Loucy (cell line): ENCODE results near the gene ELF5.

Source experiments
- H2AFZ ChIP-seq: fragments of 200-600 bp; sonication (generic); 2 replicates; pipeline ENCODE4 v1.6.0; 2016; ENCODE audit warnings: antibody characterized with exemption, mild to moderate bottlenecking, low read length, moderate library complexity
- H3F3A ChIP-seq: fragments of 200-600 bp; 2 replicates; pipeline ENCODE4 v1.6.0; 2016; ENCODE audit warnings: antibody characterized with exemption, low read depth, mild to moderate bottlenecking
- H3K27me3 ChIP-seq: fragments of 200-600 bp; sonication (generic); 2 replicates; pipeline ENCODE4 v1.6.1; 2014; ENCODE audit warnings: low read length, mild to moderate bottlenecking; ENCODE audit not compliant: insufficient read depth, poor library complexity, severe bottlenecking
- H3K36me3 ChIP-seq: fragments of 200-600 bp; sonication (generic); 2 replicates; pipeline ENCODE4 v1.6.1; 2016; ENCODE audit warnings: low read length; ENCODE audit not compliant: insufficient read depth
- H3K4me1 ChIP-seq: fragments of 200-600 bp; sonication (generic); 2 replicates; pipeline ENCODE4 v1.5.1; 2014; ENCODE audit warnings: low read length, mild to moderate bottlenecking; ENCODE audit not compliant: insufficient read depth, poor library complexity, severe bottlenecking
- H3K4me2 ChIP-seq: fragments of 200-600 bp; sonication (generic); 2 replicates; pipeline ENCODE4 v1.6.0; 2014; ENCODE audit warnings: antibody characterized with exemption, low read length, low read depth, mild to moderate bottlenecking; ENCODE audit not compliant: poor library complexity, severe bottlenecking
- H3K4me3 ChIP-seq: fragments of 200-600 bp; sonication (generic); 2 replicates; pipeline ENCODE4 v1.5.1; 2014; ENCODE audit warnings: low read length, mild to moderate bottlenecking, mixed read lengths; ENCODE audit not compliant: poor library complexity, severe bottlenecking
- H3K79me2 ChIP-seq: fragments of 200-600 bp; sonication (generic); 2 replicates; pipeline ENCODE4 v1.6.1; 2014; ENCODE audit warnings: low read length; ENCODE audit not compliant: insufficient read depth
- H3K9ac ChIP-seq: fragments of 200-600 bp; sonication (generic); 2 replicates; pipeline ENCODE4 v1.6.0; 2014; ENCODE audit warnings: mild to moderate bottlenecking, low read depth, low read length, moderate library complexity; ENCODE audit not compliant: poor library complexity, severe bottlenecking
- H3K9me2 ChIP-seq: fragments of 200-600 bp; sonication (generic); replicated peaks from 2 replicates; pipeline ENCODE4 v1.6.1; 2016; ENCODE audit warnings: low read depth, low read length, mixed read lengths
- H3K9me3 ChIP-seq: fragments of 200-600 bp; sonication (generic); 2 replicates; pipeline ENCODE4 v1.6.1; 2014; ENCODE audit warnings: mild to moderate bottlenecking, antibody characterized with exemption, low read length, low read depth; ENCODE audit not compliant: insufficient read depth
- H4K20me1 ChIP-seq: fragments of 200-600 bp; sonication (generic); 2 replicates; pipeline ENCODE4 v1.6.0; 2014; ENCODE audit warnings: antibody characterized with exemption, low read length, mild to moderate bottlenecking; ENCODE audit not compliant: insufficient read depth, poor library complexity, severe bottlenecking
- EZH2phosphoT487 ChIP-seq: fragments of 200-600 bp; IDR thresholded peaks from 2 replicates; pipeline ENCODE4 v1.6.1; 2018; ENCODE audit warnings: antibody characterized with exemption, mild to moderate bottlenecking, moderate library complexity, borderline replicate concordance
- TF ChIP-seq, protein P1 (sequence below): fragments of 200-600 bp; sonication (generic); conservative IDR thresholded peaks from 2 replicates; pipeline ENCODE4 v1.5.1; 2014; ENCODE audit warnings: mild to moderate bottlenecking, antibody characterized with exemption, low read length

The ELF5 gene

DNA sequence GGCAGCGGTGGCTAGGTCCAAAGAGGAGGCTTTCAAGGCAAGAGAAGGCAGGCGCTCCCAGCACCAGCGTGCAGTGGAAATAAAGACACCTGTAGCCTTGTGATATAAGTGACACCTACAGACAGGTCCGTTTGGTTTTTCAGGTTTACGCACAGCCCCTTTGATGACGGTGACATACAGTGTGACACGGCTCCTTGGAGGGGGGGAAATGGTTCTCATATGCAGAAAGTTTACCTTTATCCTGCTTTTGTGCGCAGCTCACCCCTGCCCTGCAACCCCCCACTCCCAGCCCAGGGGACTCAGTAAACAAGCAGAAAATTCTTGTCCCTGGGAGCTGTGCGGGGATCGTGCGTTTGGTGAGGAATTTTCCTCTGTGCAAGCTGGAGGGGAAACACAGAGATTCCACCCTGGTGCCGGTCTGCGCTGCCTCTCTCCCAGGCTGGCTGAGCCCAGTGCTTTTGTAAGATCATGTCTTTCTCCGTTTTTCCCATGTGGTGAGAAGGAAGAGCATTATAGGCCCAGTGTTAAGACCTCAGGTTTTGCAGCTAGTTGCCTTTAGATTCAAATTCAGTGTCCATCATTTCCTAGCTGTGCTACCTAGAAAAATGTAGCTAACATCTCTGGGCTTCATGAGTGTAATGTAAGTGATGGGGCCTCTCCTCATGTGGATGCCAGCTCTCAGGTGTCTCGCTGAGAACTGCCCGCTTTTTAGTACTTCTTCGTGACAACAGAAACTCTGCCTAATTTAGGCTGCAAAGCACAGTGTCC, at the start of gene ELF5:
Gene ELF5 (minus strand): TSS at position 113 of the 768 bp plus-strand sequence. CDS start 8,045 bp downstream, outside the sequence.
- Histone ChIP-seq H2AFZ (no peak within 1 kb of the TSS), H3K9me2 (no peaks in the 10 kb centered on the region), H4K20me1 (no peaks in the 10 kb centered on the region), H3K36me3 (no peaks in the 10 kb centered on the region), H3K79me2 (no peaks in the 10 kb centered on the region), H3K4me3 (no peak within 1 kb of the TSS), H3K9ac (no peak within 1 kb of the TSS), H3K27me3 (no peaks in the 10 kb centered on the region), H3K4me1 (no peaks in the 10 kb centered on the region), H3K4me2 (no peak within 1 kb of the TSS), H3F3A (no peaks in the 10 kb centered on the region), H3K9me3 (no peaks in the 10 kb centered on the region)
- no peak for TF ChIP-seq EZH2phosphoT487
- TF ChIP-seq, protein P1, sequence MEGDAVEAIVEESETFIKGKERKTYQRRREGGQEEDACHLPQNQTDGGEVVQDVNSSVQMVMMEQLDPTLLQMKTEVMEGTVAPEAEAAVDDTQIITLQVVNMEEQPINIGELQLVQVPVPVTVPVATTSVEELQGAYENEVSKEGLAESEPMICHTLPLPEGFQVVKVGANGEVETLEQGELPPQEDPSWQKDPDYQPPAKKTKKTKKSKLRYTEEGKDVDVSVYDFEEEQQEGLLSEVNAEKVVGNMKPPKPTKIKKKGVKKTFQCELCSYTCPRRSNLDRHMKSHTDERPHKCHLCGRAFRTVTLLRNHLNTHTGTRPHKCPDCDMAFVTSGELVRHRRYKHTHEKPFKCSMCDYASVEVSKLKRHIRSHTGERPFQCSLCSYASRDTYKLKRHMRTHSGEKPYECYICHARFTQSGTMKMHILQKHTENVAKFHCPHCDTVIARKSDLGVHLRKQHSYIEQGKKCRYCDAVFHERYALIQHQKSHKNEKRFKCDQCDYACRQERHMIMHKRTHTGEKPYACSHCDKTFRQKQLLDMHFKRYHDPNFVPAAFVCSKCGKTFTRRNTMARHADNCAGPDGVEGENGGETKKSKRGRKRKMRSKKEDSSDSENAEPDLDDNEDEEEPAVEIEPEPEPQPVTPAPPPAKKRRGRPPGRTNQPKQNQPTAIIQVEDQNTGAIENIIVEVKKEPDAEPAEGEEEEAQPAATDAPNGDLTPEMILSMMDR, result no peak

DNA sequence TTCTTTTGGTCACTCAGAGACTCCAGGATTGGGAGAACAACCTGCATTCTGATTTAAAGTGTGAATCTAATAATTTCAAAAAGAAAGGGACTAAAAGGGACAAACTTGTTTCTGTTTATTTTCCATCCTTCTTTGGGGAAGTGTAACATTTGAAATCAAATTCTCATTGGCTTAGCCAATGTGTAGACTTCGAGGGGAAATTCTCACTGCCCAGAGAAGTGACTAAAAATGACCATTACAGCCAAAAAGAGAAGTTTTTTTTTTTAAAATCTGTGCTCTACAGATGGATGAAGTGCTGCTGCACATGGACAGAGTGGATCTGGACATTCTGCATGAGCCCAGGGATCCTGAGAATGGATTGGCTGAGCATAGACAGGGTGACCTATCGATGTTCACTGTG, 49.4 kb upstream of the ELF5 start:
- Histone ChIP-seq H3K9ac (no peak overlapping the region), H4K20me1 (no peaks in the 10 kb centered on the region), H3K4me2 (no peak overlapping the region), H3K4me3 (no peak overlapping the region), H3F3A (no peaks in the 10 kb centered on the region), H3K27me3 (no peaks in the 10 kb centered on the region), H3K9me2 (no peaks in the 10 kb centered on the region), H3K36me3 (no peaks in the 10 kb centered on the region), H3K79me2 (no peaks in the 10 kb centered on the region), H3K9me3 (no peaks in the 10 kb centered on the region), H2AFZ (no peak overlapping the region), H3K4me1 (no peaks in the 10 kb centered on the region)
- TF ChIP-seq EZH2phosphoT487, result no peak
- TF ChIP-seq, protein P1, result no peak

DNA sequence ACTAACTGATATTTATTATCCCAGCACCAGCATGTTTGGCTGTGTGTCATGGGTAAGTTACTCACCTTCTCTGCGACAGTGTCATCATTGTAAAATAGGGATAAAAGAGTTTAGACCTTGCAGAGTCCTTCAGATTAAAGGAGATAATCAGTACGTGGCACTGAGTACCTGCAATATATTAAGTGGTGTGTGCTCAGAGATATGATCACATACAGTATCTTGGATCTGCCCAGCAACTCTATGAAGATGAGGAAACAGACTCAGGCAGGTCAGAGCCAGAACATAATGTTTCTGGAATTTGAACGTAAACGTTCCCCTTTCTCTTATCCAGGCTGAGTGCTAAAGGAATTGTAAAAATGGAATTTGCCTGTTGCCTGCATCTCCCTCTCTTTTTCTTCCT, 46.9 kb upstream of the ELF5 start:
- TF ChIP-seq, protein P1, result no peak
- TF ChIP-seq EZH2phosphoT487, result no peak
- Histone ChIP-seq H3K4me2 (no peak overlapping the region), H2AFZ (0 out of 2 replicates have a peak overlapping the region, but pooled peaks have one; percentile 29), H4K20me1 (no peaks in the 10 kb centered on the region), H3K9me2 (no peaks in the 10 kb centered on the region), H3K79me2 (no peaks in the 10 kb centered on the region), H3K4me1 (no peaks in the 10 kb centered on the region), H3K9ac (no peak overlapping the region), H3K4me3 (no peak overlapping the region), H3K9me3 (no peaks in the 10 kb centered on the region), H3F3A (no peaks in the 10 kb centered on the region), H3K27me3 (peaks cover 8% of the 10 kb centered on the region), H3K36me3 (no peaks in the 10 kb centered on the region)
